Aorta (tissue), 5 donors: ENCODE measurements around the gene KDF1. TPM values are rescaled to one million over a fixed set of nuclear protein-coding genes. Genes with fewer than 3 reads are reported as not detected.

Experiments
- ATAC-seq: fragments of 200-7000 bp; cut with Tn5 transposase; one replicate; pipeline ENCODE4 v1.9.1; 2022; ENCODE audit warnings: moderate library complexity; ENCODE audit not compliant: low FRiP score
- DNase-seq, 2 donors: peaks; one replicate each; pipeline ENCODE4 v3.0.0-alpha.2; 2020
- H3K27ac ChIP-seq, 2 donors: one replicate each; pipeline ENCODE4 v1.5.1; 2013; ENCODE audit warnings: low read length in 2 of 2, mild to moderate bottlenecking in 2 of 2, moderate library complexity in 2 of 2, control low read depth in 1 of 2, inconsistent platforms in 1 of 2, low read depth in 1 of 2
- H3K27me3 ChIP-seq, 2 donors: one replicate each; pipeline ENCODE4 v1.6.1; 2013; ENCODE audit warnings: control low read depth in 1 of 2, low read length in 1 of 2, mild to moderate bottlenecking in 1 of 2, moderate library complexity in 1 of 2; ENCODE audit not compliant: insufficient read depth in 2 of 2, control insufficient read depth in 1 of 2
- H3K36me3 ChIP-seq, 2 donors: one replicate each; pipeline ENCODE4 v1.6.1; 2013; ENCODE audit warnings: control low read depth in 1 of 2, low read length in 1 of 2, mild to moderate bottlenecking in 1 of 2; ENCODE audit not compliant: insufficient read depth in 2 of 2, control insufficient read depth in 1 of 2
- H3K4me1 ChIP-seq, 2 donors: one replicate each; pipeline ENCODE4 v1.6.1; 2013; ENCODE audit warnings: low read length in 2 of 2, control low read depth in 1 of 2, mild to moderate bottlenecking in 1 of 2, moderate library complexity in 1 of 2; ENCODE audit not compliant: insufficient read depth in 2 of 2, control insufficient read depth in 1 of 2
- H3K4me3 ChIP-seq, 2 donors: one replicate each; pipeline ENCODE4 v1.5.1; 2013; ENCODE audit warnings: low read length in 2 of 2, control low read depth in 1 of 2, mild to moderate bottlenecking in 1 of 2
- H3K9me3 ChIP-seq: one replicate; pipeline ENCODE4 v1.6.1; 2013; ENCODE audit warnings: mild to moderate bottlenecking, low read length; ENCODE audit not compliant: control insufficient read depth
- WGBS, 2 donors: extraction: QIAGEN DNeasy Blood & Tissue Kit; methylation state at CpG; one replicate each; pipeline ENCODE4 v1.1.7; 2013; 5-methylcytosine and 5-hydroxymethylcytosine counted together
- intact Hi-C, 2 donors: fragments of 100-400 bp; cut with DNase I; formaldehyde crosslinking; loops; one replicate each; pipeline versions ENCODE4 v1.14.2 to v1.15.0; 2022
- polyA plus RNA-seq, 2 donors: library from polyadenylated mRNA; stranded (reverse); fragments of 200-250 nt; gene quantifications; one replicate each; pipeline ENCODE4 v1.2.3, GENCODE V29; 2013
- total RNA-seq, 2 donors: library from RNA; stranded (reverse); fragmentation: NEBNext Ultra II Directional; extraction: Animal tissue kit (Norgen Biotek cat#: 25700); gene quantifications; one replicate each; pipeline ENCODE4 v1.2.1, GENCODE V29; 2021
- donor health status: healthy with polysubstance abuse.
- donor health status: Bipolar disorder and iron deficiency.
- donor health status: DM: no; HTN: no; CAD: no.
- donor health status: DM: no; HTN: no; CAD: no.
- donor health status: DM: yes; HTN: yes; CAD: no.

The KDF1 gene
- total and polyA plus RNA-seq, 4 donors = 0.23 to 1.6 TPM; not detected in 2

DNA sequence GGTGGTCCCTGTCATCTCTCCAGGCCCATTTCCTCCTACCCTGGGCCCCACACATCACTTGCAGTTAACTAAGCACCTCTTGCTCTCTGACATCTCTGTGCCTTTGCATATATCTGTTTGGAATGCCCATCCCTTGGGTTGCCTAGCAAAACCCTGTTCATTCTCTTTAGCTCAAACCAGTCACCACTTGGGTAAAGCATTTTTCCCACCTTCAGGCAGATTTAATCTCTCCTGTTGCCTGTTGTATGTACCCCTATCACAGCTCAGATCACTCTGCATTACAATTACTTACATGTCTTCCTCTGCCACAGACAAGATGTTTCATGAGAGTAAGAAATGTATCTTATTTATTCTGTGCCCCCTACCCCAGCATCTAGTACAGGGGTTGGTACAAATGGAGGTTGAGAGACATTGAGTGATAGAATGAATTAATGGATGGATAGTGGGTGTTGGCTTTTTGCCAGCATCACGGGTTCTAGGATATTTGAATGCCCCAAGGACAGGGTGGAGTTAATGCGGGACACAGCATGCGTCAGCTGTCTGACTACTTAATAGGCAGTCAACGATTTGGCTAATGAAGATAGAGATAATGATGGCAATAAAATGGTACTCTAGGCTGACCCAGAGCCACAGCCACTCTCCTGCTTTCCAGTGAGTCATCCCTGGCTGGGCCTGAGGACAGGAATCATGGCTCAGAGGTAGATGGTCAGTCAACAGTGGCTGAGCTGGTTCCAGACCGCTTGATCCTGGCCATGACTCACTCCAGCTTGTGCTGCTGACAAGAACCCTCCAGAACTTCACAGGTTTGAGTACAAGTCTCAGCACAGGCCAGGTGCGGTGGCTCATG lies 53.0 kb downstream of the KDF1 start:
- H3K27me3 ChIP-seq = no peaks in the 10 kb centered on the region

DNA sequence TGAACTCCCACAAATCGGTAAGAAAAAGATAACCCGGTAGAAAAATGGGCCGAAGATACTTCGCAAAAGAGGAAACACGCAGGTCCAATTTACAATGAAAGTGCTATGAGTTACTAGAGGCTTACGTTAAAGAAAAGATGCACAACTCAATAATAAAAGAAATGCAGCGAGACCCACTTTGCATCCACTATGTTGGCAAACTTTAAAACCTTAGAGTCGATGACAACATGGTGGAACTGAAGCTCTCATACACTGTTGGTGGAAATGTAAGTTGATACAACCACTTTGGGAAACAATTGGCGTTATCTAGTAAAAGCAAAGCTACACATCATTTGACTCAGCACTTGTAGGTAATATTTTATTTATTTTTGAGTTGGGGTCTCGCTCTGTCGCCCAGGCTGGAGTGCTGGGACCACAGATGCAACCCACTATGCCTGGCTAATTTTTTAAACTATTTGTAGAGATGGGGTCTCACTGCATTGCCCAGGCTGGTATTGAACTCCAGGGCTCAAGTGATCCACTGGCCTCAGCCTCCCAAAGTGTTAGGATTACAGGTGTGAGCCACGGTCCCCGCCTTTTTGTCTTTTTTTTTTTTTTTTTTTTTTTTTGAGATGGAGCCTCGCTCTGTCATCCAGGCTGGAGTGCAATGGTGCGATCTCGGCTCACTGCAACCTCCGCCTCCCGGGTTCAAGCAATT lies 59.3 kb downstream of the KDF1 start:
- Histone ChIP-seq H3K4me1 (no peaks in the 10 kb centered on the region), H3K27me3 (no peaks in the 10 kb centered on the region), H3K9me3 (no peaks in the 10 kb centered on the region), H3K36me3 (no peaks in the 10 kb centered on the region), H3K27ac (no peak overlapping the region), H3K4me3 (peak overlapping the region; percentile 65 to 69)
- 62 to 69% methylated on average over 16 to 18 of the region's 18 CpGs for WGBS, 2 donors
- no peak for ATAC-seq
- intact Hi-C loops = no loop called here
- no peak for DNase-seq

More for the DNA sequence above, 53.0 kb downstream of the KDF1 start:
- H3K4me3 ChIP-seq = no peak overlapping the region
- DNase-seq (peak in 1 of 2 donors; percentile 50), ATAC-seq (no peak)
- H3K4me1 ChIP-seq = no peaks in the 10 kb centered on the region
- no peaks in the 10 kb centered on the region for H3K36me3 ChIP-seq
- WGBS, 2 donors = 59 to 65% methylated on average over 6 of the region's 6 CpGs
- H3K9me3 ChIP-seq = no peaks in the 10 kb centered on the region
- intact Hi-C loops = no loop called here
- no peak overlapping the region for H3K27ac ChIP-seq

DNA sequence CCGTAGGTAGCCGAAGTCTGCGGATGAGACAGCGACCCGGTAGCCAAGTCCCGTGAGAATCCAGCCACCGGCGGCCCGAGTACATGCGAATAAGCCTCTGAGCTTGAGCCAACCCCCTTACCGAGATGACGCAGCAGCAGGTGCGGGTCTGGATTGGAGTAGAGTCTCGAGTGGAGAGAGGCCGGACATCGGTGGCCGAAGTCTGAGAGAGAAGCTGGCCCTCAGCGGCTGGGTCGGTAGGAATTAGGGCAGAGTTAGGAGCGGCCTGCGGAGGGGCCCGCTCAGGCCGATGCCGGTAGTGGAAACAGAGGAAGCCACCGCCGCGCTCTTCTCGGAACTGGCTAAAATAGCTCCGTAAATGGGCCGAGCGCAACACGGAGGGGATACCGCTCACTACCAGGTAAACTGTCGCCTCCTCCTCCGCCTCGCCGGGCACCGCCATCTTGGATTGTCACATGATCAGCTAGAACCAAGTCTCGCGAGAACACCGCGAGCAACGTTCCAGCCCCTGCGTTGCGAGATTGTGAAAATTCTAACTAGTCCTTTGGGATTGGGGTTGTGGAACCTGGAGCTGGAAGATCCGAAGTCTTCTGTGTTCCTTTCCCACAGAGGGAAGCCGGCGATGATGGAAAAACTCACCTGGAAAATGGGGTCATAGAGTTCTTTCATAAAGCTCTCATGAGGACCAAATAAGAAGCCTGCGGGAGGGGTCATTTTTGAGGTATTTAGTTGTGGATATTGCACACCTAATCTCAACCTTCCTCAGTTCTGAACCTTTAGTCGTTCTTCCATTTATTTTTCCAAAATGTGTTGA lies 60.1 kb downstream of the KDF1 start, which contains the start of gene GPATCH3:
TSS of gene GPATCH3 (minus strand) at position 467 of the 814 bp plus-strand sequence. CDS start at position 442, 25 bp downstream.
- WGBS, 2 donors = 0 to 1% methylated on average over 50 of the region's 50 CpGs
- Histone ChIP-seq H3K4me3 (peak within 1 kb of the TSS; percentile 65 to 69), H3K36me3 (no peaks in the 10 kb centered on the region), H3K27ac (peak within 1 kb of the TSS in 1 of 2 donors; percentile 64), H3K9me3 (no peaks in the 10 kb centered on the region), H3K4me1 (no peaks in the 10 kb centered on the region), H3K27me3 (no peaks in the 10 kb centered on the region)
- intact Hi-C loops = no loop called here
- peak; percentile 95 for ATAC-seq
- DNase-seq = peak; percentile 96

Other genes starting within 250 kb of the KDF1 start
- 10 to 100 TPM in 1 of 2 donors, 1 to 10 TPM in 1; 6.8 to 10.3 TPM for gene PIGV, start 172.5 kb downstream of the KDF1 start, total RNA-seq
- 10 to 100 TPM in 1 of 2 donors, 1 to 10 TPM in 1; 6.9 to 10.9 TPM for gene PIGV, start 172.5 kb downstream of the KDF1 start, polyA plus RNA-seq
- 10 to 100 TPM; 18.0 to 21.4 TPM for gene ZDHHC18, start 133.8 kb downstream of the KDF1 start, total RNA-seq
- gene ZDHHC18, start 133.8 kb downstream of the KDF1 start, polyA plus RNA-seq = 1 to 10 TPM; 8.0 to 8.2 TPM
- 1 to 10 TPM; 3.7 to 7.6 TPM for gene SFN, start 97.3 kb downstream of the KDF1 start, total RNA-seq
- 10 to 100 TPM in 1 of 2 donors, 1 to 10 TPM in 1; 3.3 to 18.3 TPM for gene SFN, start 97.3 kb downstream of the KDF1 start, polyA plus RNA-seq
- gene GPN2, start 70.2 kb downstream of the KDF1 start, total RNA-seq = 10 to 100 TPM; 17.7 to 19.6 TPM
- 10 to 100 TPM; 12.1 to 20.7 TPM for gene GPN2, start 70.2 kb downstream of the KDF1 start, polyA plus RNA-seq
- 10 to 100 TPM in 1 of 2 donors, 1 to 10 TPM in 1; 9.7 to 12.7 TPM for gene GPATCH3, start 60.0 kb downstream of the KDF1 start, total RNA-seq
- 10 to 100 TPM in 1 of 2 donors, 1 to 10 TPM in 1; 7.5 to 16.4 TPM for gene GPATCH3, start 60.0 kb downstream of the KDF1 start, polyA plus RNA-seq
- gene NR0B2, start 46.5 kb downstream of the KDF1 start, total RNA-seq = not detected
- gene NR0B2, start 46.5 kb downstream of the KDF1 start, polyA plus RNA-seq = 10 to 100 TPM in 1 of 2 donors, not detected in 1; 28.0 TPM
- 10 to 100 TPM; 44.9 to 49.9 TPM for gene NUDC, start 38.7 kb downstream of the KDF1 start, total RNA-seq
- 10 to 100 TPM; 62.7 to 79.8 TPM for gene NUDC, start 38.7 kb downstream of the KDF1 start, polyA plus RNA-seq
- 10 to 100 TPM; 15.0 to 16.3 TPM for gene TRNP1, start 33.2 kb upstream of the KDF1 start, total RNA-seq
- gene TRNP1, start 33.2 kb upstream of the KDF1 start, polyA plus RNA-seq = 10 to 100 TPM; 15.2 to 30.8 TPM
- 10 to 100 TPM; 20.6 to 73.9 TPM for gene TENT5B, start 52.4 kb upstream of the KDF1 start, total RNA-seq
- 10 to 100 TPM; 10.4 to 23.7 TPM for gene TENT5B, start 52.4 kb upstream of the KDF1 start, polyA plus RNA-seq
- gene SLC9A1, start 194.7 kb upstream of the KDF1 start, total RNA-seq = 10 to 100 TPM; 17.6 to 24.9 TPM
- 10 to 100 TPM in 1 of 2 donors, 1 to 10 TPM in 1; 4.5 to 10.1 TPM for gene SLC9A1, start 194.7 kb upstream of the KDF1 start, polyA plus RNA-seq